ENCODE measurements around the gene SOX5. TPM values are rescaled to one million over a fixed set of nuclear protein-coding genes. Genes with fewer than 3 reads are reported as not detected.

The SOX5 gene
- total and polyA plus RNA-seq, 2 donors (not counting 1 experiment from before 2014, with no cell fraction given) = 3.9 to 17.2 TPM

DNA sequence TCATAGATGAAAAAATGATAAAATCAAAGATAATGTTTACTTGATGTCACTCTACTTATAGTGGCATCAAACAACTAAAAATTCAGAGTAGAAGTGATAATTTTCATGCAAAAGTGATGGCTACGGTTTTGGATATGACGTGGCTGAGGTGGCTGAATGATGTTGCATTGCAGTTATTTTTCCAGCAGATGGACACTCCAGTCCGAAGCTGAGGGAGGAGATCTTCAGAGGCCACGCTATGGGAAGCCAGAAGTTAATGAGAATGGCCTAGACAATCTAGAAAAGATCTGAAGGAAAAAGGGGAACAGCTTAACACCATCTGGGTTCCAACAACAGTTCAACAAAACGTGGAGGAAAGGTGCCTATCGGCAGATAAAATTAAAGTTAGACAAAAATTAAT lies 279.8 kb downstream of the SOX5 start:
- CTCF ChIA-PET = no interaction called here
- Histone ChIP-seq H3K27me3 (replicated peaks in 1 of 4; ENCODE audit: control extremely low read depth in 1 of 4, control insufficient read depth in 3 of 4, insufficient read depth in 4 of 4, low read length in 3 of 4) (no peaks in the 10 kb centered on the region), H3K4me2 (replicated peaks; ENCODE audit: low read depth, low read length, poor library complexity, severe bottlenecking) (no peak overlapping the region), H3K36me3 (replicated peaks in 1 of 2; ENCODE audit: control extremely low read depth in 1 of 2, control insufficient read depth in 1 of 2, extremely low read depth in 1 of 2, insufficient read depth in 2 of 2, low read length in 1 of 2) (no peaks in the 10 kb centered on the region), H3K9ac (ENCODE audit: low read length) (no peak overlapping the region), H3K79me2 (ENCODE audit: control insufficient read depth, insufficient read depth, low read length) (no peaks in the 10 kb centered on the region), H2AFZ (ENCODE audit: insufficient read depth, low read depth, low read length, poor library complexity, severe bottlenecking) (no peak overlapping the region), H3K4me3 (ENCODE audit: control extremely low read depth in 1 of 5, extremely low read depth in 1 of 5, insufficient read depth in 1 of 5, low read depth in 2 of 5, low read length in 4 of 5) (no peak overlapping the region), H3K4me1 (ENCODE audit: control insufficient read depth in 2 of 2, insufficient read depth in 2 of 2, low read length in 2 of 2) (no peaks in the 10 kb centered on the region), H4K20me1 (ENCODE audit: control insufficient read depth, insufficient read depth, low read length, poor library complexity, severe bottlenecking) (no peaks in the 10 kb centered on the region), H3K27ac (ENCODE audit: low read length in 2 of 2) (no peak overlapping the region), H3K9me3 (ENCODE audit: control extremely low read depth in 1 of 3, control insufficient read depth in 2 of 3, insufficient read depth in 1 of 3, low read length in 2 of 3) (no peaks in the 10 kb centered on the region)
- POLR2A ChIA-PET = no interaction called here
- Mint-ChIP-seq H3K27me3 (no peaks in the 10 kb centered on the region), H3K27ac (no peak overlapping the region), H3K4me1 (peaks cover 2% of the 10 kb centered on the region), H3K4me3 (no peak overlapping the region), H3K9me3 (ENCODE audit: insufficient read depth) (no peaks in the 10 kb centered on the region)
- DNase-seq (no peak), ATAC-seq (ENCODE audit: low read depth) (no peak)
- intact Hi-C loops (cut with micrococcal nuclease) = no loop called here
- TF ChIP-seq, protein P1, sequence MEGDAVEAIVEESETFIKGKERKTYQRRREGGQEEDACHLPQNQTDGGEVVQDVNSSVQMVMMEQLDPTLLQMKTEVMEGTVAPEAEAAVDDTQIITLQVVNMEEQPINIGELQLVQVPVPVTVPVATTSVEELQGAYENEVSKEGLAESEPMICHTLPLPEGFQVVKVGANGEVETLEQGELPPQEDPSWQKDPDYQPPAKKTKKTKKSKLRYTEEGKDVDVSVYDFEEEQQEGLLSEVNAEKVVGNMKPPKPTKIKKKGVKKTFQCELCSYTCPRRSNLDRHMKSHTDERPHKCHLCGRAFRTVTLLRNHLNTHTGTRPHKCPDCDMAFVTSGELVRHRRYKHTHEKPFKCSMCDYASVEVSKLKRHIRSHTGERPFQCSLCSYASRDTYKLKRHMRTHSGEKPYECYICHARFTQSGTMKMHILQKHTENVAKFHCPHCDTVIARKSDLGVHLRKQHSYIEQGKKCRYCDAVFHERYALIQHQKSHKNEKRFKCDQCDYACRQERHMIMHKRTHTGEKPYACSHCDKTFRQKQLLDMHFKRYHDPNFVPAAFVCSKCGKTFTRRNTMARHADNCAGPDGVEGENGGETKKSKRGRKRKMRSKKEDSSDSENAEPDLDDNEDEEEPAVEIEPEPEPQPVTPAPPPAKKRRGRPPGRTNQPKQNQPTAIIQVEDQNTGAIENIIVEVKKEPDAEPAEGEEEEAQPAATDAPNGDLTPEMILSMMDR (IDR thresholded peaks at IDR 0.05) = no peak
- TF ChIP-seq EZH2 (IDR thresholded peaks at IDR 0.05; ENCODE audit: borderline replicate concordance, insufficient read depth, low read depth, low read length, poor library complexity, severe bottlenecking) = no peak
- WGBS (ENCODE audit: insufficient coverage) = 100% methylated on average over 1 of the region's 6 CpGs

DNA sequence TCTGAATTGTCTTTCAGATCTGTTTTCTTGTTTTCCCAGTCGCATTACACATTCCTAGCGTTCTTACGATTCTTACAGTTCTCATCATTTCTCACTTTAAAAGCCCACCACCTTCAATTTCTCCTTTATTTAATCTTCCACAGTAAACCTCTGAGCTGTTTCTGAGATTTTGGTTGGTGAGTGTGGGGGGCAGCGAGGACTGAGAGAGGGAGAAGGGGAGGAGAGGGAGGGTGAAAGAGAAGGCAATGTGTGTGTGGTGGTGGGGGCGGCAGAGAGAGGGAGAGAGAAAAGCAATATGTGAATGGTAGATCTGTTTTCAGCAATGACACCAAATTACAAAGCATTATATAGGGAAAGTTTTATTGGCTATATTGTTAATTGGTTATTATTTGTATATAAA lies 282.6 kb downstream of the SOX5 start:
- Histone ChIP-seq H3K79me2 (ENCODE audit: control insufficient read depth, insufficient read depth, low read length) (no peaks in the 10 kb centered on the region), H2AFZ (ENCODE audit: insufficient read depth, low read depth, low read length, poor library complexity, severe bottlenecking) (no peak overlapping the region), H3K4me3 (ENCODE audit: control extremely low read depth in 1 of 5, extremely low read depth in 1 of 5, insufficient read depth in 1 of 5, low read depth in 2 of 5, low read length in 4 of 5) (no peak overlapping the region), H3K27me3 (replicated peaks in 1 of 4; ENCODE audit: control extremely low read depth in 1 of 4, control insufficient read depth in 3 of 4, insufficient read depth in 4 of 4, low read length in 3 of 4) (no peaks in the 10 kb centered on the region), H3K4me1 (ENCODE audit: control insufficient read depth in 2 of 2, insufficient read depth in 2 of 2, low read length in 2 of 2) (no peaks in the 10 kb centered on the region), H3K9ac (ENCODE audit: low read length) (no peak overlapping the region), H3K4me2 (replicated peaks; ENCODE audit: low read depth, low read length, poor library complexity, severe bottlenecking) (no peak overlapping the region), H3K9me3 (ENCODE audit: control extremely low read depth in 1 of 3, control insufficient read depth in 2 of 3, insufficient read depth in 1 of 3, low read length in 2 of 3) (no peaks in the 10 kb centered on the region), H3K27ac (ENCODE audit: low read length in 2 of 2) (no peak overlapping the region), H4K20me1 (ENCODE audit: control insufficient read depth, insufficient read depth, low read length, poor library complexity, severe bottlenecking) (no peaks in the 10 kb centered on the region), H3K36me3 (replicated peaks in 1 of 2; ENCODE audit: control extremely low read depth in 1 of 2, control insufficient read depth in 1 of 2, extremely low read depth in 1 of 2, insufficient read depth in 2 of 2, low read length in 1 of 2) (no peaks in the 10 kb centered on the region)
- peaks cover 2% of the 10 kb centered on the region for H3K4me1 Mint-ChIP-seq
- intact Hi-C loops (cut with micrococcal nuclease) = no loop called here
- H3K4me3 Mint-ChIP-seq = no peak overlapping the region
- ATAC-seq (ENCODE audit: low read depth) (no peak), DNase-seq (no peak)
- no CpG with 5 or more reads among the region's 5 CpGs for WGBS (ENCODE audit: insufficient coverage)
- ChIA-PET POLR2A (no interaction called here), CTCF (no interaction called here)
- H3K27me3 Mint-ChIP-seq = no peaks in the 10 kb centered on the region
- no peak overlapping the region for H3K27ac Mint-ChIP-seq
- H3K9me3 Mint-ChIP-seq (ENCODE audit: insufficient read depth) = no peaks in the 10 kb centered on the region
- TF ChIP-seq EZH2 (IDR thresholded peaks at IDR 0.05; ENCODE audit: borderline replicate concordance, insufficient read depth, low read depth, low read length, poor library complexity, severe bottlenecking) = no peak
- TF ChIP-seq, protein P1 (IDR thresholded peaks at IDR 0.05) = no peak

Measured in B cell (primary cell).